D721Med (cell line): ENCODE data around the gene MTCP1.

ENCODE experiments used
- DNase-seq: peaks from one replicate; pipeline ENCODE4 v3.0.0; 2011; ENCODE audit warnings: low spot score; ENCODE audit not compliant: insufficient read length
- FAIRE-seq: peaks from 2 replicates; lab custom pipeline; 2011; peaks lifted over from hg19 to GRCh38; lab: Jason Lieb, UNC
- CTCF ChIP-seq: IDR thresholded peaks from 2 replicates; pipeline ENCODE4 v1.5.1; 2012; ENCODE audit warnings: mild to moderate bottlenecking, control low read depth; ENCODE audit not compliant: insufficient read depth; ENCODE audit errors: missing control alignments

MTCP1 gene

DNA sequence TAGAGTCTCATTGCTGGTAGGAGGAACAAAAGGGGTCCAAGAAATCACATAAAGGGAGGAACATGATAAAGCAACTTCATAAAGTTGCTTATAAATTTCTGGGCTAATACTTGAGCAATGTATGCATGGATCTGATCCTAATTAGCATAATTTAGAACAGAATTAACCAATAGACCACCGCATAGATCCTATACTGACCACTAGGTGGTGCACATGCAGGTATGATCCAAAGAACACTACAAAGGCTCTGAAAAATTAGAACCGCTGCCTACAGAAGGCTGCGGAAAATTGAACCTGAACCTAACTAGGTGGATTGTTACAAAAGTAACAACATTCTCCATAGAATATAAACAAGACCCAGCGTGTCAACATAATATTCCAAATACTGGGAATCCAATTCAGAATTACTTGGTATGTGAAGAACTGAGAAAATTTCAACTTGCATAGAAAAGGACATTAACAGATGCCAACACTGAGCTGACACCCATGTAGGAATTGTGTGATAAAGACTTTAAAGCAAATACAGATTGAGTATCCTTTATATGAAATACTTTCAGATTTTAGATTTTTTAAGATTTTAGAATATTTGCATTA lies 23.6 kb upstream of the MTCP1 start:
- FAIRE-seq (peak; percentile 32), DNase-seq (no peak)
- peak; percentile 47 for TF ChIP-seq CTCF

GRCh38 chrX:155086961-155087735 lies 16.2 kb upstream of the MTCP1 start:
- DNase-seq (no peak), FAIRE-seq (no peak)

GRCh38 chrX:155086202-155086840 lies 15.4 kb upstream of the MTCP1 start:
- DNase-seq: no peak
- FAIRE-seq: no peak
- TF ChIP-seq CTCF: peak; percentile 31

More at GRCh38 chrX:155086961-155087735, 16.2 kb upstream of the MTCP1 start:
- TF ChIP-seq CTCF: no peak

DNA sequence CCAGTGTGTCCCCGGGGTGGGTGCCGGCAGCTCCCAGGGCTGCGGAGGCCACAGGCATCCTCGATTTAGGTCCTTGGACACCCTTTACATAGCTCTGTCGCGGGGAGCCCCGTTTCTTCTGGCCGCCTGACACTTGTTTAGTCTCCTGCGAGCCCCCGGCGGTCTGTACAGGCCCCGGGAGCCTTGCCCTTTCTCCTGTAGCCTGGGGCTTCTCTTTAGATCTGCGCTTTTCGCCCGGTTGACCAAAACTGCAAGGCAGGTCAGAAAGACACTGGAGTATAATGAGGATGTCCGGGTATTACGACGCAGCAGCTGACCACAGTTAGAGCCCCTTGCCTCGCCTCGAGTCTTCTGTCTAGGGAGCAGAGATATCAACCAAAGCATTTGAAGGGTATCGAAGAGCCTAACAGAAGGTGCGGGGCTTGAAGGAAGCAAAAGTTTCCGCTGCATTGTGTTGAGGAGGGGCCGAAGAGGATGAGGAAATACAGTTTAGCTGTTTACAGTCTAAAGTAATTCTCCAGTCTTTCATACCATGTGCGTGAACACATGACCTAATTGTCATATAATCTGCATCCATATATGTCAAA lies 851 bp upstream of the MTCP1 start:
- TF ChIP-seq CTCF: no peak
- no peak for FAIRE-seq

DNA sequence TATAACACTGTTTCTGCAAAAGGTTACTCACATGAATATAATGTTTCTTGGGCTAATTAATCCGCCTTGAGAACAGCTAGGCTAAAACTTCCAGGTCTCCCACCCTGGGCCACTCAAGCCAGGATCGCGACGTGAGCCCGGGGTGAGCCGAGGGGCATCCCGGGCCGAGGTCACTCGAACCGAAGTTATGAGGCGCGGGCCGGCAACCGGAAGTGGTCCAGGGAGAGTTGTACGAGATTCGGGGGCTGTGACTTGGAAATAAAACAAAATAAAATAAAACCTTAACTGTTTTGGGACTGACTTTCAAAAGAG lies 317 bp downstream of the MTCP1 start:
- DNase-seq (no peak), FAIRE-seq (no peak)
- no peak for TF ChIP-seq CTCF

More for the DNA sequence above, 851 bp upstream of the MTCP1 start:
- DNase-seq: no peak

DNA sequence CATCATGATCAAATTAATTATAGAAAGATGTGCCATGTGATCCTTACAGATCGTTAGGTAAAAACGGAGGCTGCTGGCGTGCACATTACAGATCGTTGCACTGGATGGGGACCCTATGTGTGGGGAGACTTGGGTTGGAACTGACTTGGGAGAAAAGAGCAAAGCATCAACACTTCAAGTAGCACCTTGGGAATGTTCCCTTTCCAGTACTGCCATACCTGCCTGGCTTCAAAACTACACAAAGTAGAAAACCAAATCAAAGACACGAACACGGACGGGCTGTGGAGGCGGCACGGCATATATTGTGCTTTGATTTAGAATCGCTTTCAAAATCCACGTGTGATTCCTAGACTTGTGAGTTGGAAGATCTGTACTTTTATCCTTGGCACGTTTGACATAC lies 898 bp downstream of the MTCP1 start:
- no peak for TF ChIP-seq CTCF
- DNase-seq: no peak
- FAIRE-seq: no peak

GRCh38 chrX:155069414-155069813 lies 1.5 kb downstream of the MTCP1 start:
- no peak for TF ChIP-seq CTCF
- FAIRE-seq (no peak), DNase-seq (no peak)
